Measurements from ENCODE around the gene MICAL3.

GRCh38 chr22:17920992-17921650, 103.2 kb downstream of the MICAL3 start:
- TF ChIP-seq CTCF (IDR thresholded peaks at IDR 0.05) (no peak), POLR2A (IDR thresholded peaks at IDR 0.05) (no peak)

All from tibial nerve (tissue), 3 donors.